ENCODE results near the gene FNDC3B. TPM values are rescaled to one million over a fixed set of nuclear protein-coding genes. Genes with fewer than 3 reads are reported as not detected.

The FNDC3B gene
- total and polyA plus RNA-seq, 10 donors = 3.1 to 149 (median 103) TPM

GRCh38 chr3:172180473-172180872 is 141.1 kb downstream of the FNDC3B start:
- peaks cover 14 to 69% (median 40%) of the 10 kb centered on the region in 6 donors for H3K4me1 ChIP-seq
- H3K27ac ChIP-seq = peak overlapping the region in 1 of 8 donors; percentile 8
- TF ChIP-seq CTCF (IDR thresholded peaks at IDR 0.05 in 8 of 11, conservative IDR thresholded peaks at IDR 0.05 in 3 of 11) (no peak), POLR2A (IDR thresholded peaks at IDR 0.05) (no peak), POLR2AphosphoS5 (IDR thresholded peaks at IDR 0.05) (no peak)
- intact Hi-C loops (cut with DNase I; ENCODE audit: low total_unique reads) = no loop called here
- no peak for DNase-seq
- no peaks in the 10 kb centered on the region for H3K27me3 ChIP-seq (replicated peaks in 1 of 7)
- H3K9me3 ChIP-seq = no peaks in the 10 kb centered on the region
- H3K4me3 ChIP-seq = no peak overlapping the region
- H3K36me3 ChIP-seq = no peaks in the 10 kb centered on the region
- 85 to 95% (median 91%) methylated on average over 2 of the region's 2 CpGs for WGBS, 5 donors

DNA sequence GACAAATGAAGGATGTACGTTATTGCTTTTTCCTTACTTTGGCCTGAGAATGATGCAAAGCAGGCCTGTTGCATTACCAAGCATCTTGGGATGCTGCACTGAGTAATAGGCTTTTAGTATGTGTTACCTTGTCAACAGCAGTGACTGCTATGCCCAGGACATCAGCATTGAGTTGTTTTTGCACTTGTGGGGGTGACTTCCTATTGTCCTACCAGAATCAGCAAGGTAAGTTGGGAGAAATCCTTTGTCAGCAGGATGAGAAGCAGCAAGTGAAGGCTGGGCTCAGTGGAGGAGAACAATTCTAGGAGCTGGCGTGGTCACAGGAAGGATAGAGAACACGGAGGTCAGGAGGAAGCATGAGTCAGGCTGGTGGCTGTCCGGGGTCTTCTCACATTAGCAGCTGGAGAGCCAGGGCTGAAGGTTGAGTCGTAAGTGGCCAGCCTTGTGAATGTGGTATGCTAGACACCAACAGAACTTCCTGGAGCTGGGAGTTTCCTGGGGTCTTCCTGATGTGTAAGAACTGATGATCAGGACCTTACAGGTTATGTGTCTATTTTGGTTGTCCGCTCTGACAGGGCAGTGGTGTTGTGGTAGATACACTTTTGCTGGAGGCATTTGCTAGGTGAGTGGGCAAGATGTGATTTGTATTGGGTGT is 142.7 kb downstream of the FNDC3B start:
- intact Hi-C loops (cut with DNase I; ENCODE audit: low total_unique reads) = no loop called here
- H3K4me3 ChIP-seq = no peak overlapping the region
- H3K27ac ChIP-seq = peak overlapping the region in 5 of 8 donors; percentile 8 to 60 (median 38)
- no peaks in the 10 kb centered on the region for H3K27me3 ChIP-seq (replicated peaks in 1 of 7)
- no peak for DNase-seq
- WGBS, 5 donors = 33 to 59% (median 49%) methylated on average over 6 of the region's 6 CpGs
- TF ChIP-seq POLR2AphosphoS5 (IDR thresholded peaks at IDR 0.05) (peak in 2 of 3 donors; percentile 44 to 57), POLR2A (IDR thresholded peaks at IDR 0.05) (no peak)
- H3K4me1 ChIP-seq = peaks cover 5 to 60% (median 31%) of the 10 kb centered on the region in 6 donors
- no peaks in the 10 kb centered on the region for H3K36me3 ChIP-seq
- no peaks in the 10 kb centered on the region for H3K9me3 ChIP-seq

DNA sequence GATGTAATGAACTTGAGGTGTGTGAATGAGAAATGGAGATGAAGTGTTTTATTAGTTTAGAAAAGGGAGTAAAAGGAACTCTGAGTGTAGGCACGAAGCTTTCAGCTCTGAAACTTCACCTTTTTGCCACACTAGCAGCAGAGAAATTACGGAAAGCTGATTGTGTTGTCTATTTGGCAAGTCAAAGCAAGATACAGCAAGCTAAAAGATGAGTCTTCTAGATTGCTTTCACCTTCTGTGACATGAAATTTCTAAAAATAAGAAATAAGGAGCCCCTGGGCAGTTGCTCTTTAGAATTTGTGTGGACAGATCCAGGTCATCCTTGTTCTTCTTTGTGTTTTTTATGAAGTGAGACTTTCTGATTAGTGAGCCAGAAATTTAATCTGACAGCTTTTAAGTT is 143.4 kb downstream of the FNDC3B start:
- Histone ChIP-seq H3K27ac (peak overlapping the region in 5 of 8 donors; percentile 8 to 60 (median 38)), H3K27me3 (replicated peaks in 1 of 7) (no peaks in the 10 kb centered on the region), H3K9me3 (no peaks in the 10 kb centered on the region), H3K4me1 (peaks cover 5 to 55% (median 31%) of the 10 kb centered on the region in 6 donors), H3K36me3 (no peaks in the 10 kb centered on the region), H3K4me3 (no peak overlapping the region)
- no peak for DNase-seq
- intact Hi-C loops (cut with DNase I; ENCODE audit: low total_unique reads) = no loop called here
- TF ChIP-seq POLR2A (IDR thresholded peaks at IDR 0.05) = no peak
- WGBS, 5 donors = 31 to 80% (median 62%) methylated on average over 2 of the region's 2 CpGs

DNA sequence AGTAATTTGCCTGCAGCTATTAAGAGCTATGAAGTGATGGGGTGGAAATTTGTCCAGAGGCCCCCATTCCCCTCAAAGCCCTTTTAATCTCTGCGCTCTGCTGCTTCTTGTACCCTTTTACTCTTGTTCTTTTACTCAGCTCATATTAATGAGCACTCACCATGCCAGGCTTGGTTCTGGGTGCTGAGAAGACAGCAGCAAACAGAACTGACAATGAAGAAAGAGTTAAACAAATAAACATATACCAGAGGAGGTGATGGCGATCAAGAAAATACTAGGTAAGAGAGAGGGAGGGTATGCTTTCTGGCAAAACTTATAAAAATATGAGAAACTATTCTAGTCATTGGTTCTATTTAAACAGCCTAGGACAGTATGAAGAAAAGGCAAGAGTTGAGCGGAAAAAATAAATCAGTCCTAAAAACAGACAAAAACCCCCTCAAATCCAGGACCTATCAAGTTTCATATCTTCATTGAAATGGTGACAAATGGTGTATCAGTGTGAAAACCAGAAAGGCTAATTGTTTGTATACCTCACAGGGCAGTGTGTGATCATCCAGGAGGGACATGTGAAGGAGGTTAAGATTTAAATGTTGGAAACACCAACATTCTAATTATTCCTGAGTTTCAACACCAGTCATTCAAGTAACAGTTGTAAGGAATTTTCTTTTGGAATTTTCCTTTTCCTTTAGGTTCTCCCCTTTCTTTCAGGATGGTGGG is 144.9 kb downstream of the FNDC3B start:
- no peaks in the 10 kb centered on the region for H3K27me3 ChIP-seq (replicated peaks in 1 of 7)
- TF ChIP-seq POLR2A (IDR thresholded peaks at IDR 0.05) (no peak), POLR2AphosphoS5 (IDR thresholded peaks at IDR 0.05) (no peak), CTCF (IDR thresholded peaks at IDR 0.05 in 8 of 11, conservative IDR thresholded peaks at IDR 0.05 in 3 of 11) (no peak)
- WGBS, 5 donors = 92 to 97% (median 96%) methylated on average over 3 of the region's 3 CpGs
- peaks cover 5 to 61% (median 29%) of the 10 kb centered on the region in 6 donors for H3K4me1 ChIP-seq
- H3K9me3 ChIP-seq = no peaks in the 10 kb centered on the region
- H3K36me3 ChIP-seq = no peaks in the 10 kb centered on the region
- no peak for DNase-seq
- H3K27ac ChIP-seq = no peak overlapping the region
- H3K4me3 ChIP-seq = no peak overlapping the region
- intact Hi-C loops (cut with DNase I; ENCODE audit: low total_unique reads) = no loop called here

GRCh38 chr3:172185907-172186306 is 146.5 kb downstream of the FNDC3B start:
- H3K27ac ChIP-seq = no peak overlapping the region
- DNase-seq = no peak

More at GRCh38 chr3:172185907-172186306, 146.5 kb downstream of the FNDC3B start:
- H3K4me3 ChIP-seq = no peak overlapping the region
- H3K27me3 ChIP-seq (replicated peaks in 1 of 7) = no peaks in the 10 kb centered on the region
- H3K4me1 ChIP-seq = peaks cover 0 to 49% (median 21%) of the 10 kb centered on the region in 6 donors
- TF ChIP-seq POLR2A (IDR thresholded peaks at IDR 0.05) (no peak), POLR2AphosphoS5 (IDR thresholded peaks at IDR 0.05) (no peak), CTCF (IDR thresholded peaks at IDR 0.05 in 8 of 11, conservative IDR thresholded peaks at IDR 0.05 in 3 of 11) (no peak)
- intact Hi-C loops (cut with DNase I; ENCODE audit: low total_unique reads) = no loop called here
- 46 to 64% (median 50%) methylated on average over 2 of the region's 2 CpGs for WGBS, 5 donors
- H3K36me3 ChIP-seq = no peaks in the 10 kb centered on the region
- H3K9me3 ChIP-seq = no peaks in the 10 kb centered on the region
